ENCODE data around the gene C1orf50.

Gene C1orf50

GRCh38 chr1:42821690-42822089 is 54.6 kb downstream of the C1orf50 start:
- no peak for TF ChIP-seq POLR2AphosphoS5 (IDR thresholded peaks at IDR 0.05; ENCODE audit: low read depth, low read length)
- TF ChIP-seq TAF1 (IDR thresholded peaks at IDR 0.05; ENCODE audit: borderline replicate concordance, insufficient read depth, low read length) = no peak
- TF ChIP-seq SIN3A (IDR thresholded peaks at IDR 0.05; ENCODE audit: borderline replicate concordance, insufficient read depth, low read length) = no peak
- TF ChIP-seq, protein P1, sequence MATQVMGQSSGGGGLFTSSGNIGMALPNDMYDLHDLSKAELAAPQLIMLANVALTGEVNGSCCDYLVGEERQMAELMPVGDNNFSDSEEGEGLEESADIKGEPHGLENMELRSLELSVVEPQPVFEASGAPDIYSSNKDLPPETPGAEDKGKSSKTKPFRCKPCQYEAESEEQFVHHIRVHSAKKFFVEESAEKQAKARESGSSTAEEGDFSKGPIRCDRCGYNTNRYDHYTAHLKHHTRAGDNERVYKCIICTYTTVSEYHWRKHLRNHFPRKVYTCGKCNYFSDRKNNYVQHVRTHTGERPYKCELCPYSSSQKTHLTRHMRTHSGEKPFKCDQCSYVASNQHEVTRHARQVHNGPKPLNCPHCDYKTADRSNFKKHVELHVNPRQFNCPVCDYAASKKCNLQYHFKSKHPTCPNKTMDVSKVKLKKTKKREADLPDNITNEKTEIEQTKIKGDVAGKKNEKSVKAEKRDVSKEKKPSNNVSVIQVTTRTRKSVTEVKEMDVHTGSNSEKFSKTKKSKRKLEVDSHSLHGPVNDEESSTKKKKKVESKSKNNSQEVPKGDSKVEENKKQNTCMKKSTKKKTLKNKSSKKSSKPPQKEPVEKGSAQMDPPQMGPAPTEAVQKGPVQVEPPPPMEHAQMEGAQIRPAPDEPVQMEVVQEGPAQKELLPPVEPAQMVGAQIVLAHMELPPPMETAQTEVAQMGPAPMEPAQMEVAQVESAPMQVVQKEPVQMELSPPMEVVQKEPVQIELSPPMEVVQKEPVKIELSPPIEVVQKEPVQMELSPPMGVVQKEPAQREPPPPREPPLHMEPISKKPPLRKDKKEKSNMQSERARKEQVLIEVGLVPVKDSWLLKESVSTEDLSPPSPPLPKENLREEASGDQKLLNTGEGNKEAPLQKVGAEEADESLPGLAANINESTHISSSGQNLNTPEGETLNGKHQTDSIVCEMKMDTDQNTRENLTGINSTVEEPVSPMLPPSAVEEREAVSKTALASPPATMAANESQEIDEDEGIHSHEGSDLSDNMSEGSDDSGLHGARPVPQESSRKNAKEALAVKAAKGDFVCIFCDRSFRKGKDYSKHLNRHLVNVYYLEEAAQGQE (IDR thresholded peaks at IDR 0.05; ENCODE audit: insufficient read depth in 1 of 2, low read depth in 2 of 2, low read length in 2 of 2) = no peak
- TF ChIP-seq FOXP2 (optimal IDR thresholded peaks at IDR 0.05; ENCODE audit: borderline replicate concordance, extremely low read depth, extremely low read length, insufficient read depth) = no peak

DNA sequence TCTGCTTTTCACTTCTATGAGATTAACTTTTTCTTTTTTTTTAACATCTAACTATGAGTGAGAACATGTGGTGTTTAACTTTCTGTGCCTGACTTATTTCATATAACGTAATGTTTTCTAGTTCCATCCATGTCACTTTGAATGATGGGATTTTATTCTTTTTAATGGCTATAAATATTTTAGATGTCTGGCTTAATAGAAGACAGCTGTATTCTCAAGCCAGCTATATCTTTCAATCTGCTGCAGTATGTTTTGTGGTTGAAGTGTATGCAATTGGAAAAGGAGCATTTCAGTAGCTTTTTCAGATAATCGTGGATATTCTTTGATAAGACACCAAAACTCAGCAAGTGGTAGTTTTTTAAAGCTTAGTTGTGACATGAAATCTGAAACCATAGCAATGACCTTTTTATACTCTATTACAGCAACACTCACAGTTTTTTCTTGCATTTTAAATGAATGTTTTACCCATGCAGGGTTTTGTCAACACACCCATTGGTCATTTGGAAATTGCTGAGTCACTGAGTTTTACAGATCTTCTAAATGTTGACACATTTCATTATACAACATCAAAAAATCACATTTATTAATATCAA is 55.8 kb downstream of the C1orf50 start:
- TF ChIP-seq POLR2AphosphoS5 (IDR thresholded peaks at IDR 0.05; ENCODE audit: low read depth, low read length) = no peak
- no peak for TF ChIP-seq TAF1 (IDR thresholded peaks at IDR 0.05; ENCODE audit: borderline replicate concordance, insufficient read depth, low read length)
- TF ChIP-seq SIN3A (IDR thresholded peaks at IDR 0.05; ENCODE audit: borderline replicate concordance, insufficient read depth, low read length) = no peak
- no peak for TF ChIP-seq FOXP2 (optimal IDR thresholded peaks at IDR 0.05; ENCODE audit: borderline replicate concordance, extremely low read depth, extremely low read length, insufficient read depth)
- TF ChIP-seq, protein P1 (IDR thresholded peaks at IDR 0.05; ENCODE audit: insufficient read depth in 1 of 2, low read depth in 2 of 2, low read length in 2 of 2) = no peak

GRCh38 chr1:42824481-42825035 is 57.5 kb downstream of the C1orf50 start:
- TF ChIP-seq POLR2AphosphoS5 (IDR thresholded peaks at IDR 0.05; ENCODE audit: low read depth, low read length) = no peak
- no peak for TF ChIP-seq FOXP2 (optimal IDR thresholded peaks at IDR 0.05; ENCODE audit: borderline replicate concordance, extremely low read depth, extremely low read length, insufficient read depth)
- TF ChIP-seq, protein P1 (IDR thresholded peaks at IDR 0.05; ENCODE audit: insufficient read depth in 1 of 2, low read depth in 2 of 2, low read length in 2 of 2) = no peak
- TF ChIP-seq TAF1 (IDR thresholded peaks at IDR 0.05; ENCODE audit: borderline replicate concordance, insufficient read depth, low read length) = no peak
- TF ChIP-seq SIN3A (IDR thresholded peaks at IDR 0.05; ENCODE audit: borderline replicate concordance, insufficient read depth, low read length) = no peak

GRCh38 chr1:42825036-42825851 is 58.2 kb downstream of the C1orf50 start:
- TF ChIP-seq SIN3A (IDR thresholded peaks at IDR 0.05; ENCODE audit: borderline replicate concordance, insufficient read depth, low read length) = no peak
- TF ChIP-seq, protein P1 (IDR thresholded peaks at IDR 0.05; ENCODE audit: insufficient read depth in 1 of 2, low read depth in 2 of 2, low read length in 2 of 2) = no peak
- TF ChIP-seq TAF1 (IDR thresholded peaks at IDR 0.05; ENCODE audit: borderline replicate concordance, insufficient read depth, low read length) = no peak
- TF ChIP-seq POLR2AphosphoS5 (IDR thresholded peaks at IDR 0.05; ENCODE audit: low read depth, low read length) = no peak
- no peak for TF ChIP-seq FOXP2 (optimal IDR thresholded peaks at IDR 0.05; ENCODE audit: borderline replicate concordance, extremely low read depth, extremely low read length, insufficient read depth)

Data from PFSK-1 (cell line).